CD4-positive, alpha-beta T cell treated with Interferon alpha-2 for 1 hour (primary cell): ENCODE data around the gene FEM1B.

Experiments
- DNase-seq, 2 donors: peaks; one replicate each; pipeline ENCODE4 v3.0.0-alpha.2; 2020 to 2022

FEM1B gene

DNA sequence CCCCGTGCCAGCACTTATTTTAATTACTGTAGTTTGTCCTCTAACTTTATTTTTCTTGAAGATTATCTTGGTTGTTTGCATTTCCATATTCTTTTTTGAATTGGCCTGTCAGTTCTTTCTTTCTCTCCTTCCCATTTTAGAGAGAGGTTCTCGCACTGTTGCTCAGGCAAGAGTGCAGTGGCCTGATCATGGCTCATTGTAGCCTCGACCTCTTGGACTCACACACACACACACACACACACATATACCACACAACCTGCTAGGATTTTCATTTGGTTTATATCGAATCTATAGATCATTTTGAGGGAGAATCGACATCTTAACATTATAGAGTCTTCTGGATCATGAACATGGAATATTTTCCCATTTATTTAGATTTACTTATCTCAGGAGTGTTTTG, 8.7 kb downstream of the FEM1B start:
- no peak for DNase-seq

DNA sequence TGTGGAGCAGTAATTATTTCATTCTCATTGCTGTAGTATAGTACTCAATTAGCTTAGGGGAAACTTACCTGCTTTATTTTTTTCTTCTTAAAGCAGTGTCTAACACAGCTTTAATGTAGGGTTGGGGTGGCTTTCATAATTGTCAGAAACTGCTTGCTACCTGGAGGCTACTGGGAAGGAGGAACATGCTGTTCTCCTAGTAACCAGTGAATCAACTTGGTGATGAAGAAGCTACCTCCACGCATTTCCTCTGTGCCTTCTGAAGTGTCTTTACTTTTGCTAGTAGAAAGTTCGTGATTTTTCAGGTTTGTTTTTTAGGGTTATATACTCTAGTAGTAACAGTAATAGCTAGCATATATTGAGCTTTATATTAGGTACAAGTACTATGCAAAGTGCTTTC, 11.5 kb downstream of the FEM1B start:
- DNase-seq = no peak

DNA sequence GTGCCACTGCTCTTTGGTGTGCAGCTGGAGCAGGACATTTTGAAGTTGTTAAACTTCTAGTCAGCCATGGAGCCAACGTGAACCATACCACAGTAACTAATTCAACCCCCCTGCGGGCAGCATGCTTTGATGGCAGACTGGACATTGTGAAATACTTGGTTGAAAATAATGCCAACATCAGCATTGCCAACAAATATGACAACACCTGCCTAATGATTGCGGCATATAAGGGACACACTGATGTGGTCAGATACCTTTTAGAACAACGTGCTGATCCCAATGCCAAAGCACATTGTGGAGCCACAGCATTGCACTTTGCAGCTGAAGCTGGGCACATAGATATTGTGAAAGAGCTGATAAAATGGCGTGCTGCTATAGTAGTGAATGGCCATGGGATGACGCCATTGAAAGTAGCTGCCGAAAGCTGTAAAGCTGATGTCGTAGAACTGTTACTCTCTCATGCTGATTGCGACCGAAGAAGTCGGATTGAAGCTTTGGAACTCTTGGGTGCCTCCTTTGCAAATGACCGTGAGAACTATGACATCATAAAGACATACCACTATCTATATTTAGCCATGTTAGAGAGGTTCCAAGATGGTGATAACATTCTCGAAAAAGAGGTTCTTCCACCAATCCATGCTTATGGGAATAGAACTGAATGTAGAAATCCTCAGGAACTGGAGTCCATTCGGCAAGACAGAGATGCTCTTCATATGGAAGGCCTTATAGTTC, 12.2 kb downstream of the FEM1B start:
- DNase-seq = no peak

DNA sequence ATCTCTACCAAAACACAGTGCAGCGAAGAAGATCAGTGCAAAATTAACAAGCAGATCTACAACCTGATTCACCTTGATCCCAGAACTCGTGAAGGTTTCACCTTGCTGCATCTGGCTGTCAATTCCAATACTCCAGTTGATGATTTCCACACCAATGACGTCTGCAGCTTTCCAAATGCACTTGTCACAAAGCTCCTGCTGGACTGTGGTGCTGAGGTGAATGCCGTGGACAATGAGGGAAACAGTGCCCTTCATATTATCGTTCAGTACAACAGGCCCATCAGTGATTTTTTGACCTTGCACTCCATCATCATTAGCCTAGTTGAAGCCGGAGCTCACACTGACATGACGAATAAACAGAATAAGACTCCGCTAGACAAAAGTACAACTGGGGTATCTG, 13.2 kb downstream of the FEM1B start:
- DNase-seq = no peak

DNA sequence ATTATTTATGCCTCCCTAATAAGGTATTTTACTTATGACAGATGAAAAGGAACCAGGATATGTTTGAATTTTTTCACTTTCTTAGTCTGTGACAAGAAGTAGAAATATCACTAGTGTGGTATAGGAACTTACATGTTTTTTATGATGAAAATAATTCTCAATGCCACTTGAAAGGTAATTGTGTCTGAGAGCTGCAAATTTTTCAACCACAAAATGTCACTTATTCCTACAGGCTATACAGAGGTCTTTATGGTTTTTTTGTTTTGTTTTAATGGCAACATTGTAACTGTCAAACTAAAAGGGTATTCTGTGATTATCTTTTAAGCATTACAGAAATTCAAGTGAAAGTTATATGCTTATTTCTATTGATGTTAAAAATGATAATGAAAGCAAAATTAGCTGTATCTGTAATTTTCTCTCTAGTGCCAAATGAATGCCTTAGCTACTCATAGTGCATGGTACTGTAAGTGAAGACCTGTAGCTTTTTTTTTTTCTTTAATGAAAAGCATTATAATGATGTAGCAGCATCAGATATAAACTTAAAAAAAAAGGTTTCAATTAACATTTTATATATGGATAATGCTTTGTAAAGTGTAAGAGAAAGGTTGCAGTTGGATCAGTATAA, 14.7 kb downstream of the FEM1B start:
- DNase-seq = no peak

DNA sequence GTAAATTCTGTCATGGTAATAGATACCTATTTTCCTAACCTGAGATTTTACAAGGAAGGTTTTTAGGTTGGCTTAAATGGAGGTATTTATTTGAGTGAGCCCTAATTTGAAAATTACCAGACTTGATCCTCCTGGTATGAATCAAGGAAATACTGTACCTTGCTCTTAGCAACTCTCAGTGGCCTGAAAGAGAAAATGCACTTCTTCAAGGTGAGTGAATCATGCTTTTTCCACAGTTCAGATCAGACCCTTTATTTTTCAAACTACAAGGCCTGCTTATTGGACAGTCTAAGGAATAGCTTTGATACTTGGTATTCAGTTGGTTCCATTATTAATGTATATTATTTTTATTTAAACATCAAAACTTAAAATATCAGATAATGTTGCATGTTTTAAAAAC, 15.4 kb downstream of the FEM1B start:
- DNase-seq = no peak

DNA sequence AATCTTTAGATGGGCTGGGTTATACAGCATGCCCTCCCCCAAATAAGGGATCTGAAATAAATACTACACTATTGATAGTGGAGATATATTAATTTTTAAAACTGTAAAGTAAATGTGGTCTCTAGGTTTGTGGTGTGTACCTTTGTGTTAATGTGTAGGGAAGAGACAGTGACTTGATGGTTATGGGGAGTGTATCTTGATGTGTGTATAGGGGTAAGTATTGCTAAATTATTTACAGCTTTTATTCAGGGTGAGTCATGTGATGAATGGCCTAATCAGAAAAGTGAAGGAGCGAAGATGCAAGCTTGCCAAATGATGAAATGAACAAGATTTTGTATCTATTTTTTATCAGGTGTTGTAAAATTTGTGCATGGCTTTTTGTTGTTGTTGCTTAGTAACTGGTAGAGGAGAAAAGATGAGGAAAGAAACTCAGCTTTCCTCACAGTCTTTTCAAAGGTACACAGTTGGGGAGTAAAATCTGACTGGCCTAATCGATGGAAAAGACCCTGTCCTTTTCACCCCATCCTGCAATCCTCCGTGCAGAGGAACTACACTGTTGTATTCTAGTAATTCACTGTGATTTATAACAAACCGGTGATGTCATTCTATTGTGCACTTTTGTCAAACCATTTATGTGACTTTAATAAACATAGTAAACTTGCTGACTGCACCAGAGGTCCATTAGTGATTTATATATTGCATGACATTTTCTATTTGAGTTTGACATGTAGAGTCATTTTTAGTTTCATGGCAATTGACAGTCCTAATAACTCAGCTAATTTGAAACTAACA, 17.7 kb downstream of the FEM1B start:
- DNase-seq = no peak

DNA sequence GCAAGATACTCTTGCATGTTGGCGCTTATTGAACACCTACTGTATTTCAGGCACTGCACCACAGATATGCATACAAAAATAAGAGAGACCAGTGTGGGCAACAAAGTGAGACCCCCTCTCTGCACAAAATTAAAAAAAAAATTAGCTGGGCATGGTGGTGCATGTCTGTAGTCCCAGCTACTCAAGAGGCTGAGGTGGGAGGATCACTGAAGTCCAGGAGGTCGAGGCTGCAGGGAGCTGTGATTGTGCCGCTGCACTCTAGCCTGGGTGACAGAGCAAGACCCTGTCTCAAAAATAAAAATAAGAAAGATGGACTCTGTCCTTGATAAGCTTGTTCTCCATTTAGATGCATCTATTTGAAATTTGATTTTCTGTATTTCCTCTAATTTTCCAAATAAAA, 20.8 kb downstream of the FEM1B start:
- DNase-seq = no peak

DNA sequence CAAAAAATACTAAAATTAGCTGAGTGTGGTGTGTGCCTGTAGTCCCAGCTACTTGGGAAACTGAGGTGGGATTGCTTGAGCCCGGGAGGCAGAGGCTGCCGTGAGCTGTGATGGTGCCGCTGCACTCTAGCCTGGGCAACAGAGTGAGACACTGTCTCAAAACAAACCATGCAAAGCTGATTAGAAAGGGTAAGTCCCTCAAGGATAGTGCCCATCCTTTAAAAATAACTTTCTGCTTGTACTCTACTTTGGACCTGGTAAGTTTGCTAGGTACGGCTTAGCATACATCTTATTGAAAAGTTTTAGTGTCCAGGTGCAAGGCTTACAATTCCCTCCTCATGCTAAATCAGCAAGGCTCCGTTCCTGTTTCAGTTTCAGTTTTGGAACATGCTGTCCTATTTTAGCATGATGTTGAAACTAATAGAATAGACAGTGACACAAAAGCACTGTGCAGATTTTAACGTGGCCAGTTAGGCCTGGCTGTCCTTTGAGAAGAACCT, 21.4 kb downstream of the FEM1B start:
- DNase-seq = peak in 1 of 2 donors; percentile 54

DNA sequence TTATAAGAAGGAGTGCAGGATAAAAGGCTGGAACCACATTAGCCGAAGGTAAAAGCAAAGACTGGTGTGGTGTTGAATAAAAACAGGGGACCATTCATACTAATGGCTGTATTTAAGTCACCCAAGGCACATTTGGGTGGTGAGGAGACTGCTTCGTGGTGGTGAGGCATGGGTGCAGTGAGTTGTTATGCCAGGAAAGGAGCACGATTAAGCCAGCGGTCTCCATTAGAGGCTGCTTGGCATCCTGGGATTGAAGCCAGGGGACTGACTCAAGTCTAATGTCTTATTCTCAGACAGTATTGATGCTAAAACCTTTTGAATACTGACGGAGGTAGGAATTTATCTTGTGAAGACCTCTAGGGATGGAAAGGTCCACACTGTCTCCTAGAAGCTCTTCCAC, 21.9 kb downstream of the FEM1B start:
- DNase-seq = no peak

DNA sequence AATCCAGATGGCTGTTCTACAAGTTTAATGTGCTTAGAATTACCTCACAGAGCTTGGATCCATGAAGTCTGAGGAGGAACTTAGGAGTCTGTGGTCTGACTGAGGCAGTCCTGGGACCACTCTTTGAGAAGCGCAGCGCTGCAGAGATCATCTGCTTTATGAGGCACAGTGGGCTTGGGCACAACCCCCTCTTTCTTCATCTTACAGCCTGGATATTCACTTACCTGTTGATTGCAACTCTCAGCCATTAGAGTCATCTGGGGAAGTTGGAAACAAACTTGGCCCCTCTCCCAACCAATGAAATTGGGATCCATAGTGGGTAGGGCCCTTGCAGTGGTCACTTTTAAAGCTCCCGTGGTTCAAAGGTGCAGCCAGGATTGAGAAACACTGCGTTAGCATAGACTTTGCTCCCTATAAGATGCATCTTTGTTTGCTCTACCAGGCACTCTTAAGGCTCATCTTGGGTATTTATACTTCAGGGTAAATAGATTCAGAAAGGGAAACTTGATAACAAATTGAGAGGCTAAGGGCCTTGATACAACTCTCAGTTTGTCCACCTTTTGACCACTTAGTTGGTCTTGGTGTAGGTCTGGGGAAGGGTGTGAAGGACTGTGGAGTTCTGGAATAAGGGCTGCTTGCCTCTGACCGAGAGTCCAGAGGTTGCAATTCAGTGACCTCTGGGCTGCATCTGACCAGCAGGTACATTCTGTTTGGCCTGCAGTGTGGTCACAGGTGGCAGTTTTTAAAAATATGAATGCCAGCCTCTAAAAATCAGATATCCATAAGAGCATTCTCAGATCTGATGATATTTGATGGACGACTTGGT, 22.8 kb downstream of the FEM1B start:
- no peak for DNase-seq

DNA sequence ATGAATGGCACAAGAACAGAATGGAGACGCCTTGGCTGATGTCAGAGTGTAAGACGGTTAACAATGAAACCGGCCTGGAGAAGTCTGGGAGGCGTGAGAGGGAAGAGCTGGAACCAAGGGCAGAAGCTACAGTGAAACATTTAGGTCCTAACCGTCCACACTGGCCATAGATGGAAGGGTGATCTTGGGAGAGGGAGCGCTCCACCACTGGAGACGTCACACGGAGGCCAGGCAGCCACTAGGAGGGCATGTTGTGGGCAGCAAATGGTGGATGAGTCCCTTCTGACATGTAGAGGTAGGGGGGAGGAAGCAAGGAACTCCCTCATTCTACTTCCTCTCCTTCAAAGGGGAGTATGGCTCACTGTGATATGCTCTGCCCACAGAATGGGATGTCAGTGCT, 23.8 kb downstream of the FEM1B start:
- no peak for DNase-seq

DNA sequence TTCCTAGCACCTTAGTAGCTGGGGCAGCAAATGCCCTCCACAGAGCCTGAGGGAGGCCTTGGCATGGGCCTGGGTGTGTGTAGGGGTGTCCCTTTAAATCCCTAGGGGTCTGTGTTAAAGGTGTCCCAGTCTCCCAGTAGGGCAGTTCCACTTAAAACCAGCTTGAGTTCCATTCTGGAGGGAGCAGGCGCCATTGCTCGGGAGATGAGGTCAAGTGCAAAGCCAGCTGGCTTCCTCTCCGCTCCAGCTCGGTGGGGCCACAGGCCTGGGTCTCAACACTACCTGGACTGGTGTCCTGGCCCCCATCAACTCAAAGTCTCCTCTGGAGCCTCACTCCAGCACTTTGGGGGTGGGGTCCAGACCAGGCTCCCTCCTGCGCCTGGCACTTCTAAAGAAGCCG, 25.2 kb downstream of the FEM1B start:
- DNase-seq = no peak

DNA sequence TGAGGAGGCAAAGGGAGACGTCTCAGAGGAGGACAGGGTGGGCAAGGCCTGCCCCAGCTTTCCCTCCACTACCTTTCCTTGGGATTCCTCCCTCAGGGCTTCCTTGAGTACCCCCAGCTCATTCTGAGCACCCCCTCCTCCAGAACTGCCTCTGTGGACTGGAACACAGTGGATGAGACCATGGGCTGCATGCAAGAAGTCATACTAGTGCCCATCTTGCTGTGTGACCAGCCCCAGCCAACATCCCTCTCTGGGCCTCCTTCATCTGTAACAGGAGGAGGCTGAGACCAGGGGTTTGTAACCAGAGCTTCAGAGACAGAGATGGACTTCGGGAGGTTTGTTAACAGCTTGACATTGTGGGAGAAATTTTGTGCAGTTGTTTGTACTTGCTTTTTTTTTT, 25.6 kb downstream of the FEM1B start:
- no peak for DNase-seq

DNA sequence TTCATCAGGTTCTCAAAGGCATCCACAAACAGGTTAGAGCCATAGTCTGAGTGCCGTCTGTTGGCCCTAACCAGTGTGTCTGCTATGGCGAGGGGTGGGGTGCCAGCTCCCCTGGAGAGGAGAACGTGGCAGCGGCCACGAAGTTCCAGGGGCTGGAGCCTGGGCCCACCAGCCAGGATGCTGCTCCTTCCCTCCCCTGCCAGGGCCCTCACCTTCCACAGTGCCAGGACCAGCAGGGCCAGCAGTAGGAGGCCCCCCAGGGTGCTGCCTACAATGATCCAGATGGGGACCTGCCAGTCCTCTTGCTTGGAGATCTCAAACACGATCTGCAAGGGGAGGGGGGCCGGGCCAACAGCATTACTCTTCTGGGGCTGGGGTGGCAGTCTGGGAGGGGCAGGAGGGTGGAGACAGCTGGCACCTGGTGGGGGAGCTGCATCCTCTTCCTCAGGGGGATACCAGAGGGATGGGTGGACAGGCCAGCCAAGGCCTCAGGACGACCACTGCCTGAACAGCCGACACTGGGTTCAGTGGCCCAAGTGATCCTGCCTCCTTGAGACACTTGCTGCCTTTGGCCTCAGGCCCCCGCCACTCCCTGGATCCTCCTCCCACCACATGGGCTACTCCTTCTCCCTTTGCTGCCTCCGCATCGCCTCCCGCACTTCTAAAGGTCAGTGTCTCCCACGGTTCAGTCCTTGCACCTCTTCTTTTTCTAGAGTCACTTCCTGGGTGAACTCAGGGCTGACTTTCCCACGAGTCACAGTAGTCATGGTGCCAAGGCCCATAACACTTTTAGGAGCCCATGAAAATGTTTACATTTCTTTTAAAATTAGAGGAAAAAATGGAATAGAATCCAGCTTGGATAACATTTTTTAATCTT, 26.3 kb downstream of the FEM1B start:
- DNase-seq = no peak

DNA sequence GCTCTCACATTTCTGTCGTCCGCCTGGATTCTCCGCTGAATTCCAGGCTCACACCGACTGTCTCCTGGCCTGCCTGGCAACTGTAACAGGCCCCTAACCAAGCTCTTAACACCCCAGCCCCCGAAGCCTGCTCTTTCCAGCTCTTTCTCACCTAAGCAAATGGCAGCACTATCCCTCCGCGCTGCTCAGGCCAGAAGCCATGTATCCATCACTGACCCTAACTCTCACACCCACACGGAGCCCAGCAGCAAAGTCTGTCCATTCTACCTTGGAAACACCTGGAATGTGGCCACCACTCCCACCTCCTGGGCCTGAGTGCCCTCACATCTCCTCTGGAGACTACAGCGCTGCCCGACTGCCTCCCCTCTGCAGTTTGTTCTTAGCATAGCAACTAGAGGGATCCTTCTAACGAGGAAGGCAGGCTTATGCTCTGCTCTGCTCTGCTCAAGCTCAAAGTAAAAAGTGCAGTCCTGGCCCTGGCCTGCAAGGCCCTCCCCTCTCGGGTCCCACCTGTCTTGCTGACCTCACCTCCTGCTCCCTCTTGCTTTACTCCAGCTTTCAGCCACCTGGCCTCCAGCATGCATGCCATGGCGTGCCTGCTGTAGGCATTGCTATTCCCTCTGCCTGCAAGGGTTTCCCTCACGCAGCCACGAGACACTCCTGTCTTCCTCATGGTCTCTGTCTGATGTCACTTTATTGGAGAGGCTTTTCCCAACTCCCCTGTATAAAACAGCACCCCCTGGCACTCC, 27.2 kb downstream of the FEM1B start:
- no peak for DNase-seq

DNA sequence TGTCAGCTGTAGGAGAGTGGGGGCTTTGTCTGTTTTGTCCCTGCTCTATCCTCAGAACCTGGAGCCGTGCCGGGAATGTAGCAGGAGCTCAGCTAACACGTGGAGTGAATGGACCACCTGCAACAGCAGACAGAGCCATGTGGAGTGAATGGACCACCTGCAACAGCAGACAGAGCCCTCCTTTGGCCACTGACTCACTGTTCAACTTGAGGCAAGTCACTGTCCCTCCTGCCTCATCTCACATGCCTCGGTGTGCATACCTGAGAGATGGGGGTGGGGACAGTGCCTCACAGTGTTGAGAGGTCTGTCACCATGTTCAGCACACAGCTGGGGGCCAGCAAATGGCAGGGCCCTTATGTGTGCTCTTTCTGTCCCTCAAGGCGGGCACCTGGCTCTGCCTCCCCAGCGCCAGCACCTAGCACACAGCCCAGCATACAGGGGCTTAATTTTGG, 27.9 kb downstream of the FEM1B start:
- no peak for DNase-seq

DNA sequence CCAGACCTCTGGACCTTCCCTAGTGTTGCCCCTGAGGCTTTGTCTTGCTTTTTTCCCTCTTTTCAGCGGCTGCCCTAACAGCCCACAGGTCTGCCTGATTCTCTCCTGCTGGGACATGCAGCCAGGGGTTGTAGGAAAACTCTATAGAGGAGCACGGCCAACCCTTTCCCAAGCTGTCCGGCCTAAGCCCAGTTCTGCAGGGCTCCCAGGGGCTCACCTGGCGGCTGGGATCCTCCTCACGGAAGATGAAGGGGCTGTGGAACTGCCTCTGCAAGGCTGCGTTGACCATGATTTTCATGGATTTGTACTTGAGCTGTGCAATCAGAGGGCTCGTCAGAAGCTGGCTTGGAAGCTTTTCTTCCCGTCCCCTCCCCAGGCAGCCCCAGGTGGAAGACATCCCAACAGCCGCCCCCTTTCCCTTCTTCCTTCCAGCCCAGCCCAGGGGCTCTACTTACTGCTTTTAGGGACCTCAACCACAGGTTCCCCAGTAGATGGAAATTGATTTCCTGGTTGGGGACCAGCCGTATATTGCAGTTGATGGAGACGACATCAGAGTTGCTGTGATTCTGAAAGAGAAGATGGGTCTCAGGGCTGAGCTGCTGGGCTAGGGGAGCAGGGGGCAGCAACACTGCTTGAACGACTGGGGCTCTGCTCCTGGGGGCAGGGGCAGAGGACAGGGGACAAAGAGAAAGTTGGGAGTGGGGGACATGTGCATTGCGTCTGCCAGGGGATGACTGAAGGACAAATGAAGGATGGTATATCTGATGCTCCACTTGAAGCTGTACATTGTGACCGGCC, 29.8 kb downstream of the FEM1B start:
- DNase-seq = no peak

DNA sequence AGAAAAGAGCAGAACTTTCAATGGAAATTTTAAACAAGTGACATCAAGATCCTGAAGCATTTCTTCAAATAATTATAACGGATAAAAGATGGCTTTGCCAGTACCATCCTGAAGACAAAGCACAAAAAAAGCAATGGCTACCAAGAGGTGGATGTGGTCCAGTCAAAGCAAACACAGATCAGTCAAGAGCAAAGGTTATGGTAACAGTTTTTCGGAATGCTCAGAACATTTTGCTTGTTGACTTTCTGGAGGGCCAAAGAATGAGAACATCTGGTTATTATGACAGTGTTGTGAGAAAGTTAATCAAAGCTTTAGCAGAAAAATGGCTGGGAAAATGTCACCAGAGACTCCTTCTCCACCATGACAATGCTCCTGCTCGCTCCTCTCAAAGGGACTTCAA, 31.5 kb downstream of the FEM1B start:
- DNase-seq = no peak

DNA sequence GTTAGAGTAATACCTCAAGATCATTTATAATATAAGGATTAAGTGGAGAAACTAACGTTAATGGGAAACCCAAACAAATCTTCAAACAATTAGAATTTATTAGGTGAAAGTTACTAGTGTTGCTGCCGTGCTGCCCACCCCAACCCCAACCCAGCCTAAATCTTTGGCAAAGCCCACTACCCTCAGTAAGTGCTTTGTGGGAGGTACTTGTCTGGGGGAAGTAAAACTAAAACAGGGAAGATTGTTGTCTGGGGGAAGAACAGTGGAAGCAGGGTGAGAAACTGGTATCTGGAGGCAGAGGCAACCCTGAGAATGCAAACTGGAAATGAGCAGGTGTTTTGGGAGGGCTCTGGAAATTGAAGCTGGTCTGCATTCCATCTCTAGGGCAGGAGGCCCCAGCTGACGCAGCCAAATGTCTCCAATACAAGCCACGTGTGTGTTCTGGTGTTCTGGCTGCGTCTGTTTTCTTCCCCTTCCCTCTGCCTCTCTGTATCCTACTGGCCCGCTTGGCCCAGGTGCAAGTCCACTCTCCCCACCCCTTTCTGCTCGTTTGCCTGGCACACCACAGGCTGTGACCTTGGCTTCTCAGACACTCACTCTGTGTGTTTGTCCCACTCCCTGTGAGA, 32.7 kb downstream of the FEM1B start:
- DNase-seq = no peak
